Chondrocyte (in vitro differentiated cells): ENCODE results near the gene TMEM132C. TPM values are rescaled to one million over a fixed set of nuclear protein-coding genes. Genes with fewer than 3 reads are reported as not detected.
A peak's percentile ranks its signal among the peaks of the same experiment; 100 is the strongest.

ENCODE experiments used
- DNase-seq: peaks from one replicate; pipeline ENCODE4 v3.0.0; 2021; ENCODE audit warnings: mixed read lengths, low spot score
- H3K27ac Mint-ChIP-seq: one replicate; pipeline ENCODE4 v1.8.0; 2021; ENCODE audit warnings: mild to moderate bottlenecking, moderate library complexity, mixed read lengths; ENCODE audit not compliant: unreplicated experiment
- H3K27me3 Mint-ChIP-seq: 2 replicates; pipeline ENCODE4 v1.8.0; 2021; ENCODE audit warnings: low read depth, mixed read lengths
- H3K36me3 Mint-ChIP-seq: 2 replicates; pipeline ENCODE4 v1.8.0; 2021; ENCODE audit warnings: low read depth, mixed read lengths
- H3K4me1 Mint-ChIP-seq: 2 replicates; pipeline ENCODE4 v1.8.0; 2021; ENCODE audit warnings: low read depth, mild to moderate bottlenecking, mixed read lengths
- H3K4me3 Mint-ChIP-seq: one replicate; pipeline ENCODE4 v1.8.0; 2021; ENCODE audit warnings: mild to moderate bottlenecking, moderate library complexity, mixed read lengths; ENCODE audit not compliant: unreplicated experiment
- H3K9me3 Mint-ChIP-seq: 2 replicates; pipeline ENCODE4 v1.8.0; 2021; ENCODE audit warnings: low read depth, mixed read lengths
- total RNA-seq: library from RNA; stranded (reverse); gene quantifications from 3 replicates; pipeline ENCODE4 v1.2.1, GENCODE V29; 2021
- TF ChIP-seq, protein P1 (sequence below): fragments of 200-600 bp; sonication (generic); IDR thresholded peaks from 2 replicates; pipeline ENCODE4 v1.5.0; 2021; ENCODE audit warnings: antibody characterized with exemption, mild to moderate bottlenecking, moderate library complexity

Gene TMEM132C
- total RNA-seq, 1 donor from 2014 or later = not detected

- TF ChIP-seq, protein P1, sequence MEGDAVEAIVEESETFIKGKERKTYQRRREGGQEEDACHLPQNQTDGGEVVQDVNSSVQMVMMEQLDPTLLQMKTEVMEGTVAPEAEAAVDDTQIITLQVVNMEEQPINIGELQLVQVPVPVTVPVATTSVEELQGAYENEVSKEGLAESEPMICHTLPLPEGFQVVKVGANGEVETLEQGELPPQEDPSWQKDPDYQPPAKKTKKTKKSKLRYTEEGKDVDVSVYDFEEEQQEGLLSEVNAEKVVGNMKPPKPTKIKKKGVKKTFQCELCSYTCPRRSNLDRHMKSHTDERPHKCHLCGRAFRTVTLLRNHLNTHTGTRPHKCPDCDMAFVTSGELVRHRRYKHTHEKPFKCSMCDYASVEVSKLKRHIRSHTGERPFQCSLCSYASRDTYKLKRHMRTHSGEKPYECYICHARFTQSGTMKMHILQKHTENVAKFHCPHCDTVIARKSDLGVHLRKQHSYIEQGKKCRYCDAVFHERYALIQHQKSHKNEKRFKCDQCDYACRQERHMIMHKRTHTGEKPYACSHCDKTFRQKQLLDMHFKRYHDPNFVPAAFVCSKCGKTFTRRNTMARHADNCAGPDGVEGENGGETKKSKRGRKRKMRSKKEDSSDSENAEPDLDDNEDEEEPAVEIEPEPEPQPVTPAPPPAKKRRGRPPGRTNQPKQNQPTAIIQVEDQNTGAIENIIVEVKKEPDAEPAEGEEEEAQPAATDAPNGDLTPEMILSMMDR = no peak
- DNase-seq = no peak
- Mint-ChIP-seq H3K9me3 (peaks cover 14% of the 10 kb centered on the region), H3K4me1 (no peaks in the 10 kb centered on the region), H3K27ac (no peak overlapping the region), H3K4me3 (no peak overlapping the region), H3K27me3 (peaks cover 12% of the 10 kb centered on the region), H3K36me3 (no peaks in the 10 kb centered on the region)
These were observed 89.6 kb downstream of the TMEM132C start for GRCh38 chr12:128356547-128356946.

GRCh38 chr12:128361400-128361995, 94.5 kb downstream of the TMEM132C start:
- DNase-seq = no peak
- H3K27ac Mint-ChIP-seq = no peak overlapping the region
- TF ChIP-seq, protein P1 = no peak
- peaks cover 47% of the 10 kb centered on the region for H3K27me3 Mint-ChIP-seq
- no peaks in the 10 kb centered on the region for H3K9me3 Mint-ChIP-seq
- peaks cover 9% of the 10 kb centered on the region for H3K4me1 Mint-ChIP-seq
- H3K4me3 Mint-ChIP-seq = no peak overlapping the region
- no peaks in the 10 kb centered on the region for H3K36me3 Mint-ChIP-seq

GRCh38 chr12:128365032-128365431, 98.1 kb downstream of the TMEM132C start:
- Mint-ChIP-seq H3K4me3 (no peak overlapping the region), H3K4me1 (peaks cover 9% of the 10 kb centered on the region), H3K27ac (no peak overlapping the region), H3K36me3 (no peaks in the 10 kb centered on the region), H3K27me3 (peaks cover 50% of the 10 kb centered on the region), H3K9me3 (no peaks in the 10 kb centered on the region)
- no peak for DNase-seq
- TF ChIP-seq, protein P1 = no peak

DNA sequence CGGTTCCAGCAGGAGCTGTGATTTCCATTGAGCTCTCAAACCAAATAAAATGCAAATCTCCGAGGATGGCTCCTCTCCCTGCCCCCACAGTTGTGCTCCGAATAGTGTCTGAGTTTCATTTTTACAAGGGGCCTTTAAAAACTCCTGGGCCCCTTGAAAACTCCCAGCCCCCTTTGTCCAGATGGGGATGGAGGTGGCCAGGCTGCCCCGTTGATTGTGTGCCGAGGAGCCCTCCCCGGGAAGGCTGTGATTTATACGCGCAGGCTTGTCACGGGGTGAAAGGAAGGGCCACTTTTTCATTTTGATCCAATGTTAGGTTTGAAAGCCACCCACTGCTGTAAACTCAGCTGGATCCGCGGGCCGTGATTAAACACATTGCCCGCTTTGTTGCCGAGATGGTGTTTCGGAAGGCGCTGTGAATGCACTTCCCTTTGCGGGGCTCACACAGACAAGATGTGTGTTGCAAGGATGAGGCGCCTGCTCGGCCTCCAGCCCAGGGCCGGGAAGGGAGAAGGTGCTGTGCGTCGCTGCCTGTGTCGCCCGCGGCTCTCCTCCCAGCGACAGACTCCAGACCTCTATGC, 98.8 kb downstream of the TMEM132C start:
- peaks cover 9% of the 10 kb centered on the region for H3K4me1 Mint-ChIP-seq
- H3K4me3 Mint-ChIP-seq = peak overlapping the region; percentile 76
- no peaks in the 10 kb centered on the region for H3K36me3 Mint-ChIP-seq

GRCh38 chr12:128367961-128368360, 101.0 kb downstream of the TMEM132C start:
- H3K4me3 Mint-ChIP-seq = no peak overlapping the region
- TF ChIP-seq, protein P1 = no peak
- no peak overlapping the region for H3K27ac Mint-ChIP-seq
- DNase-seq = no peak
- peaks cover 32% of the 10 kb centered on the region for H3K27me3 Mint-ChIP-seq
- peaks cover 9% of the 10 kb centered on the region for H3K4me1 Mint-ChIP-seq
- no peaks in the 10 kb centered on the region for H3K36me3 Mint-ChIP-seq
- H3K9me3 Mint-ChIP-seq = no peaks in the 10 kb centered on the region

More for the DNA sequence above, 98.8 kb downstream of the TMEM132C start:
- Mint-ChIP-seq H3K27ac (no peak overlapping the region), H3K27me3 (peaks cover 48% of the 10 kb centered on the region), H3K9me3 (no peaks in the 10 kb centered on the region)
- TF ChIP-seq, protein P1 = no peak
- no peak for DNase-seq
